Bone marrow (tissue), 2 donors: ENCODE data around the gene PADI3.
A peak's percentile ranks its signal among the peaks of the same experiment; 100 is the strongest.

ENCODE experiments used
- DNase-seq, 2 donors: peaks; one replicate each; lab custom pipeline; 2025; lab: John Stamatoyannopoulos, UW

Gene PADI3

DNA sequence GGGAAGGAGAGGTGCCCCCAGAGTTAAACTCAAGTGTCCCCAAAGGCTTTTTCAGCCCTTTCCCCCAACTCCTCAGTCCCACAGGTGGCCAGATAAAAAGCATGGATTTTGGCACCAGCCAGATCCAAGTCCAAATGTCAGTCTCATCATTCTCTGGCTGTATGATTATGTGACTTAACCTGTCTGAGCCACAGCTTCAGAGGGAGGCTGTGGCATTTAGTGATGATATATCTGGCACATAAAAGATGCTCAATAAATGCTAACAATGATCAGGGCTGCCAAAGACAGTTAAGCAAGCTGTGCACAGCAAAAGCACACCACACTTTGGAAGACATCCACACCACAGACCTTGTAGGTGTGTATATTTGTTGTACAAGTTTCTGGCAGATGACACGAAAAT, 5.6 kb upstream of the PADI3 start:
- no peak for DNase-seq

DNA sequence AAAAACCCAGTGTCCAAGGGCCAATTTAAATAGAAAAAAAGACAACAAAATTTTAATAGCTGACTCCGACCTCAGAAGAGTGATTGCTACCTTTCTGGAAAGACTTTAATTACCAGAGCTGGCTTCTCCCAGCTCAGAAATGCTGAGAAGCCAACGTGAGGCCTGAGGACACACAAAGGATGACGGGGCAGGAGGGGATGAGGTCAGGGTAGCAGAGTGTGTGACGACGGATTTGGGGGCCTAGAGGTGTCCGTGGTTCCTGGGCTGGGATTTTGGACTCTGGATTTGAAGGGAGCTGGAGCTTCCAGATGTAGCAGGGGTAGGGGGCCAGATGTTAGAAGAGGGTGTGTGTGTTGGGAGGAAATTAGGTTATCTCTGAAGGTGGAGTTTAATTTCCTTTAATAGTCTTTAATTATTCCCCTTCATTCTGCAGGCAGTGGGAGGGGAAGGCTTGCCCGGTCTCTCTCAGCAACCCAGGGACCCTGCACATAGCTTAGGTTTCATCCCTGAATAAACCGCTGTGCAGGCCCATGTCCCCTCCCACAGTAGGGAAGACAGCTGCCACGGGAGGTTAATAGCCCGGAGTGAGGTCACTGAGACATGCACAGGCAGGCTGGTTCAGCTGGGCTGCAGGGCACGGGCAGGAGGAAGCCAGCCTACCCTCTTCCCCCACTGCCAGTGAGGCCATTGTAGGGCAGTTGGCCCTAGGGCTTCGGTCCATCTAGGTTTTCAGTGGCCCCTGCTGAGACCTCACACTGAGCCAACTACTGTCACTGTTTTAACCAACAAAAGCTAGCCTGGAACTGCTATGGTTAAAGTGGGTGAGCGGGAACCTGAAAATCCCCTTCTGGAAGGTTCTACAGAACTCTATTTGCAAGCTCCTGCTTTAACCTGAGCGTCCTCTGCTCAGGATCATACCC, 3.8 kb upstream of the PADI3 start:
- no peak for DNase-seq

DNA sequence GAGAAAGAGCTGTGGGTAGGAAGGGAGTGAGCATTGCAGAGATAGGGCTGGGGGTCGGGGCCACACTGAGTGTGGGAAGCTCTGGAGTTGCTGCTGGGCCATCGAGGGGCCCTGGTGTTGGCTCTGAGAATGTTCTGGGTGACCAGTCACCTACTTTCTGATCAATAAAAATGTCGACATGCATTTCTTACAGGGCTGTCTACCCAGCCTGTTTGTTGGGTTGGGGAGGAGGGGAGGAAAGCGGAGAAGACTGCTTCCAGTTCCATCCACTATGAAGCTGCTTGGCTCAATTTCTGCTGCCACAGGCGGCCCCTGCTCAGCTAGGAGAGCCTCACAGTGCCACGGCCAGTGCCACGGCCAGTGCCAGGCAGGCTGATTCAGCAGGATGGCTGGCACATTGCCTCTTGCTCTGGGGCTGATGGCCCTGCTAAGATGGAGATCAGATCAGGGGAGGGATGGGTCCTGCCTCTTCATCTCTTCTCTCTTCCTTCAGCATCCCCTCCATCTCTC, 3.0 kb upstream of the PADI3 start:
- DNase-seq: no peak

DNA sequence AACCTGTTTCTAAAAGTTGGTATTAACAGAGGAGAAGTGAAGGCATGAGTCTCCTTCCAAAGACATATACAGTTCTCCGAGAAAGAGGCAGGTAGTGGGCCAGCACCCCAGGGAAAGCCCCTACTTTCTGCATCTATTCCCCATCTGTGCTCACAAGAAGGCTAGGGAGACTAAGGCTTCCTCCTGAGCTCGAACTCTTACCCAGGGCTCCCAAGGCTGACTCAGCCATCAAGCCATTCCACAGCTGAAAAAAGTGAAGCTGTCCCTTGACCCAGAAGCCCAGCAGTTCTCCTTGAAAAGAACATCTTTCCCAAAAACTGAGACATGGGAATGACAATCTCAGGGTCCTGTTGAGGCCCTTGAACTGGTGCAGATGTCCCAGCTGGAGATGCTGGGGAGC, 1.9 kb upstream of the PADI3 start:
- no peak for DNase-seq

DNA sequence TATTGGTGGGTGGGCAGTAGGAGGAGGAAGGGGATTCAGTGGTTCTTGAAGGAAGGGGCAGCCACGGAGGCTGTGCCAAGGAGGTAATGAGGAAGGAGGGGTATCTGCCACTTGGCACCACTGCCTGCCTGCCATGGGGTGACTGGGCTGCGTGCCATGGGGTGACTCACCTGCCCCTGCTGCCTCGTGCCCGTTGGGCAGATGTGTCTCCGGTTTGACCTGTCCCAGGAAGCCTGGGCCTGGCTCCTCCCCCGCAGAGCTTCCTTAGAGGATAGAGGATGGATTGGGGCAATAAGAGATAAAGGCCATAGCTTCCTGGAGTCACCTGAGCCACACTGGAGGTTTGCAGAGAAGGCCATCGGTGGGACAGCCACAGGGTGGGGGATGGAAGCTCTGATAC, 1.7 kb downstream of the PADI3 start:
- peak; percentile 15 to 99 for DNase-seq

DNA sequence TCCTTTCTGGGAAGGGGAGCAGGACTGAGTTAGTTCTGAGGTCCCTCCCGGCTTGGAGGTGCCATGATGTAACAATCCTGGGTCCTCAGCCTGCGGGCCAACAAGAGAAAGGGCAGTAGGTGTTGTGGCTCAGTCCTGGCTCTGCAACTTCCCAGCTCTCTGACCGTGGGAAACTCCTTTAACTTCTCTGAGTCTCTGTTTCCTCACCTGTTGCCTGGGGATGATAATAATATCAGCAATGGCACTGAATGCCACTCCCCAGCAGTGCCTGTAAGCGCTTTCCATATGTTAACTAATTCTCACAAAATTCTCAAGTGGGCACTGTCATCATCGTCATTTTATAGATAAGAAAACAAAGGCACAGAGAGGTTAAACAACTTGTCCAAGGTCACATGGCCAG, 2.3 kb downstream of the PADI3 start:
- no peak for DNase-seq

DNA sequence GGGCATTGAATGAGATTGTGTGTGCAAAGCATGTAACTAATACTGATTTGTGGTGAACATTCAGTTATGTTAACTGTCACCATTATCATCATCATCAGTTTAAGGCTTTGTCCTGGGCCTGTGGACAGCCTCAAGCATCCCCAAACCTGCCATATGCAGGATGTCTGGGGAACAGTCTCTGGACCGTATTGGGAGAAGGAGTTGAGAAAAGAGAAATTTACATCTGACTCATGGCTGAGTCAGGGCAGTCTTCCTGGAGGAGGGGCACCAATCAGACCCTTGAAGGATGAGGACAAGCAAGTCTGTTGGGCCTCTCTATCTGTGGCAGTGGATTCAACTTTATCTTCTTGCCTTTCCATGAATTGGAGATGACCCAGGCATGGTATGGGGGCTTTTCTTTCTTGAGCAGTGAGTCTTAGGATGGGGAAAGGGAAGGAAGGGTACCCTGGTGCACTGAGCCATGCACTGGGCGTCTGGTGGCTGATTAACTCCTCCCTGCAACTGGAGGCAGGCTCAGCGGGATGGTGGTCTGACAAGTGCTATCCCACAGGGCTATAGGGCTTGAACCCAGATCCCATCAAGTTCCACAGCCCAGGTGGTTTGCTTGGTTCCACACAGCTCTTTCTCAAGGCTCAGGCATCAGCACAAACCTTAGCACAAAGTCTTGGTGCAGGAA, 2.9 kb downstream of the PADI3 start:
- DNase-seq: peak in 1 of 2 donors; percentile 48

DNA sequence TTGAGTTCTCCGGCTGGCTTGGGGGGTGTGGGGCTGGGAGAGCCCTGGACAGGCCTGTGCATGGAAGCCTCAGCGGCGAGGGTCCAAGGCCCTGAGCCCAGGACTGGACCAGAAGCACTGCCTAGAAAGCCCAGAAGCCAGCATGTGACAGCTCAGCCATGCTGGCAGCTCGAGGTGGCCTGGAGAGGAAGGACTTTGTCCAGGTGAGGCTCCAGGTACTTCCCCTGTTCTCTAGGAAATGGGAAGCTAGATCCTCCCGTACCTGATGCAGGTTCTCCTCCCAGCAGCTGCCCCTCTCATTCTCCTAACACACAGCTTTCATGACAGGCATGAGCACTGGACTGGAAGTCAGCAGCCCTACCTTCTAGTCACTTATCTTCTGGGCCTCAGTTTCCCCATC, 6.4 kb downstream of the PADI3 start:
- DNase-seq: no peak

DNA sequence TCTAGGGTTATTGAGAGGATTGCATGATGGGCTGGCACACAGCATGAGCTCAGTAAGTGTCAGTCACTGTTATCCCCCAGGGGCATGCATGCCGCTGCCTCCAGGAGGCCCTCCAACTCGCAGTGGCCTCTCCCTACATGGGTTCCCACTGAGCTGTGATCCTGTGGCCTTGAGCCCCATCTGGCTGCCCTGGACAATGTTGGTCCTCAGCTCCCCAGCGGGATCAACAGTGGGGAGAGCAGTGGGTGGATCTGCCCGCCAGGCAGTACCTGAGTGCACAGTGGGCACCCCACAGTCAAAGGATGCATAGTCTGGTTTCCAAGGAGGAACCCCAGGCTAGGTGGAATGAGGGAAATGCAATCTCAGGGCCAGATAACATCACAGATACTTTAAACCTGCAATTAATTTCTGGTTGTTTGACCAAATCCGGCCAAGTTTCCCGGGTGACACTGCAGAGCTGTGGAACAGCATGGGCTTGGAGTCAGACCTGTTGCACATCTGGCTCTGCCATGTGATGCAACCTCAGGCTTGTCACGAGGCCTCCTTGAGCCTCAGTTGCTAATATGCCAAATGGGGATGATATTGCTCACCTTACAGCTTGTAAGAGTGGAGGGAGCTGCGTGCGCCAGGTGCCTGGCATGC, 9.3 kb downstream of the PADI3 start:
- DNase-seq: no peak

DNA sequence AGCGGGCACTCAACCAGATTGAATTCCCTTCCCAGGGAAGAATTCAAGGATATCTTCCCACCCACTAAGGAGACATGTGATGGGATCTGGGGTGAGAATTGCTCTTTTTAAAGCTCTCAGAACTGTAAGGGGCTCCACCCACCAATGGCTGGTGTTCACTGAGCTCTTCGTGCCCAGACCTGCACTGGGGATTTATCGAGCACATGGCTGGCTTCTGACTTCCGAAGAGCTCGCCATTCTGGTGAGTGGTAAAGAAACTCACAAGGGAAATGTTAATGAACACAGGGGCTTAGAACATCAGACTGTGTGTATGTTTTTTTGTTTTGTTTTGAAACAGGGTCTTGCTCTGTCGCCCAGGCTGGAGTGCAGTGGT, 9.8 kb downstream of the PADI3 start:
- DNase-seq: no peak

DNA sequence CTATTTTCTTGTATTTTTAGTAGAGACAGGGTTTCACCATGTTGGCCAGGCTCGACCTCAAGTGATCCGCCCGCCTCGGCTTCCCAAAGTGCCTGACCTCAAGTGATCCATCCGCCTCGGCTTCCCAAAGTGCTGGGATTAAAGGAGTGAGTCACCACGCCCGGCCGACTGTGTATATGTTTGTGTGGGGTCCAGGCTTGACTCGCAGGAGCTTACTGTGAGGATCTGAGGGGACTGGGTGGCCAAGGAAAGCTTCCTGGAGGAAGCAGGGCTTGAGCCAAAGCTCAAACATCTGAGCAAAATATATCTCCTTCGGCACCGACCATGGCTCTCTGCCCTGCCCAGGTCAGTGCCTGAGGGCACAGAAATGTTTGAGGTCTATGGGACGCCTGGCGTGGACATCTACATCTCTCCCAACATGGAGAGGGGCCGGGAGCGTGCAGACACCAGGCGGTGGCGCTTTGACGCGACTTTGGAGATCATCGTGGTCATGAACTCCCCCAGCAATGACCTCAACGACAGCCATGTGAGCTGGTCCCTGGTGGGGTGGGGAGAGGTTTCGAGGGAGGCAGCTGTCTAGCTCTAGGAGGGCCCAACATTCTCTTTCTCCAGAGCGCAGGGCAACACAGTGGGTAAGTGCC, 10.5 kb downstream of the PADI3 start:
- no peak for DNase-seq

DNA sequence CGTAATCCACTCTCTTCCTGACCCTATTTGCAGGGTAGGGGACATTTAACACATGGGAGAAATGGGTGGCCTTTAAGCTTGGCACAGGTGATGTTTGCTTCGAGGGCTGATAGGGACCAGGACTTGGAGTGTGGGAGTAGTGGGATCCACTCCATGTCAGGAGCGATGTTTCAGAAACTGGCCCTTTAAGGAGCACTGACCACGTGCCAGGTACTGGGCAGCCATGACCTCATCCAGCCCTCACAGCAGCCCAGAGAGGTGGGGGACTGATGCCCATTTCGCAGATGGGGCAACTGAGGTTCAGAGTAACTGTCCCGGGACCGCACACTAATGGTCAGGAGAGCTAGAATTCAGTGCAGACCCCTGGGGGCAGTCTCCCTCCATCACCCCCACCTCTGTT, 11.4 kb downstream of the PADI3 start:
- no peak for DNase-seq

DNA sequence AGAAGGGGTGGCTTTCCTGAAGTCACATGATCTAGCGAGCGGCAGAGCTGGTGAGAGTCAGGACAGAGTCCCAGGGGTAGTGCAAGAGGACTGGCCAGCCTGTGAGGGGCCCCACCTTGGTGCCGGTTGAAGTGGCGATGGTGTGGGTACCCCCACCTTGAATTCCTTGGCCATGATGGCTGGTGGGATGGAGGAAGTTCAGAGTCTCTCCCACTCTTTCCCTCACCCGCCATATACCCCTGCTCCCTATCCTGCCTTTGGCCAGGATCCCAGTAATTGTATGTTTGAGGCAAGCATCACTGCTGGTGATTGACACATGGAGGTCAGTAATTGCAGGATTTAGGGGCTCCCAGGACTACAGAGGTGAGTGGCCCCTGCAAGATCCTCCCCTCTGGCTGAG, 11.8 kb downstream of the PADI3 start:
- DNase-seq: no peak

DNA sequence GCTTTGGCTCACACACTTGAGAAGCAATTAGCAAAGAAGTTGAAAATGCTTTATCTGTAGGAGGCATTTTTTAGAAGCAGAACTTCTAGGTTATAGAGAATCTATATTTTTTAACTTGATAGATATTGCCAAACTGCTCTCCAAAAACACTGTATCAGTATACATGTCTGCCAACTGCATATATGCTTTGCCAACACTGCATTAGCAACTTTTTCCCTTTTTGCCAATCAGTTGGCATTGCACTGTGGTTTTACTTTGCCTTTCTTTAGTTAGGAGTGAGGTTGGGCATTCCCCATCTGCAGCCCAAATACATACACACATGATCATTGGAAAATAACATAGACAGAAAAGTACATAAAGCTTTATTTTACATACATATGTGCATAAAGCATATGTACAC, 15.0 kb downstream of the PADI3 start:
- no peak for DNase-seq

DNA sequence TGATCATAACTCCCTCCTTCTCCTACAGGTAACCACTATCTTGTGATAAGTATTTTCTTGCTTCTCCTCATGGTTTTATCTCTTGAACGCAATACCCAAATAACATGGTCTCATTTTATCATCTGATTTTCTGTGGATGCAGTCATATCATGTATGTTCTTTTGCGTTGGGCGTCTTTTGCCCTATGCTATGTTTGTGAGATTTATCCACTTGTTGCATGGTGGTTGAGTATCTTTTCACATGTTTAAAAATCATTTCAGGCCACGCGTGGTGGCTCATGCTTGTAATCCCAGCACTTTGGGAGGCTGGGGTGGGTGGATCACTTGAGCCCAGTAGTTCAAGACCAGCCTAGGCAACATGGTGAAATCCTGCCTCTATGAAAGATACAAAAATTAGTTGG, 15.6 kb downstream of the PADI3 start:
- DNase-seq: no peak

DNA sequence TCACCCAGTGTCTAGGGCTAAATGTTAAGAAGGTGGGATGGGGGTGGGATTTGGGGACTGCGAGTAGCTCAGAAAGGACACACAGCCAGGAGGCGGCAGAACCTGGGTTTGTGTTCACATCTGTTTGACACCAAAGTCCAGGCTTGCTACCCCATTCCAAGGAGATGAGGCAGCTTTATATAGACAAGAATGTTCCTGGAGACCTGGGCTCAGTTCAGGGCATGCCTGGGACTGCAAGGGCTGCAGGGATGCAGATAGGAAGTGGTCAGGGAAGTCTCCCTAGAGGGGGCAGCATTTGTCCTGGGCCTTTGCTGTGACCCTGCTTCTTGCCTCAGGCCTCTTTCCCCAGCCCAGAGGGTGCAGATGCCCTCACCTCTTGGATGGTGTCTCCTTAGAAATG, 16.3 kb downstream of the PADI3 start:
- no peak for DNase-seq

DNA sequence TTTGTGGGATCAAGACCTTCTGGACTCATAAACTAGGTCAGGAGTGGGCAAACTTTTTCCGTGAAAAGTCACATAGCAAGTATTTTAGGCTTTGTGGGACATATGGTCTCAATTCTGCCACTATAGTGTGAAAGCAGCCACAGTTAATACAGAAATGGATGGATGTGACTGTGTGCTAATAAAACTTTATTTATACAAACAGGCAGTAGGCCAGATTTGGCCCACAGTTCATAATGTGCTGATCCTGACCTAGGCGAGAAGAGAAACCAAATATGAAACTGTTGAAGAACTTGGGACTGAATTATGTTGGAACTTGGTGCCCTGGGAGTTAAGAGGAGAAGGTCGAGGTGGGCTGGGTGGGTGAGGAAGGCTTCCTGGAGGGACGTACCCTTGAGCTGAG, 17.1 kb downstream of the PADI3 start:
- DNase-seq: no peak

DNA sequence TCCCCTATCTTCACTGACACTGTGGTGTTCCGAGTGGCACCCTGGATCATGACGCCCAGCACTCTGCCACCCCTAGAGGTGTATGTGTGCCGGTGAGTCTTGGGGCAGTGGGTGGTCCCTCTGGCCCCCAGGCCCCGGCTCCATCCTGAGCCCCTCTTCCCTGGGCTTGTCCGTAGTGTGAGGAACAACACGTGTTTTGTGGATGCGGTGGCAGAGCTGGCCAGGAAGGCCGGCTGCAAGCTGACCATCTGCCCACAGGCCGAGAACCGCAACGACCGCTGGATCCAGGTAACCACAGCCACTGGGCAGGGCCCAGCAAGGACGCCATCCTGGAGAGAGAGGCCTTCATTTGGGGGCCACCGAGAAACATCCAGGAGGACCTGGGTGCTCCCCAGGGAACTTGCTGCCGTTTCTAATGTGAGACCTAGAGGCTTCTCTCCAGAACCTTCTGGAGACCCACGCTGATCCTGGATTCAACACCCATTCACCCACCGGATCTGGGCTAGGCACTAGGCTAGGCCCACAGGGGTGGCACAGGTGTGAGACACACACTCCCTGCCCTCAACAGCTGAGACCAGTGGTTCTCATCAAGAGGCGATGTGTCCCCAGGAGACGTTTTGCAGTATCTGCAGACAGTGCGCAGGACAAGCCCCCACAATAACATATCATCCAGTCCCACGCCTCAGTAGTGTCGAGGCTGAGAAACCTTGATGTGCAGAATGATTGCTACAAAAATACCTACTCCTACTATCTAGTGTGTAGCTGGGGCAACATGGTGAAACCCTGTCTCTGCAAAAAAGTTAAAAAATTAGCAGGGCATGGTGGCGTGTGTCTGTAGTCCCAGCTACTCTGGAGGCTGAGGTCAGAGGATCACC, 22.2 kb downstream of the PADI3 start:
- DNase-seq: no peak

DNA sequence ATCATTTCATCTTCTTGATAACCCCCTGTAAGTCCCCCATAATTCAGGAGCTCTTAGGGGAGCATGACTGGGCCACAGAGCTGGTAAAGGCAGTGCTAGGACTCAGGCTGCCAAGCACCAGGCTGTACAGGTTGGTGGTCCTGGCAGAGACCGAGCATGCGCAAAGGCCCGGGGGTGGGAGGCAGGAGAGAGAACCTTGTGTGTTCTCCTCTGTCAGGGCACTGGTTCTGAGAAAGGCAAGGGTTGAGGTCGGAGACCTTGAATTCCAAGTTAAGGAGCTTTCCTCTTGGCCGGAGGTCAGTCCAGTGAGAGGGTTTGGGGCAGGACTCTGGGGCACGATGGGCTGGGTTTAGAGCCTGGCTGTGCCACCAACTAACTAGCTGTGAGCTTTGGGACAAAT, 23.2 kb downstream of the PADI3 start:
- no peak for DNase-seq

DNA sequence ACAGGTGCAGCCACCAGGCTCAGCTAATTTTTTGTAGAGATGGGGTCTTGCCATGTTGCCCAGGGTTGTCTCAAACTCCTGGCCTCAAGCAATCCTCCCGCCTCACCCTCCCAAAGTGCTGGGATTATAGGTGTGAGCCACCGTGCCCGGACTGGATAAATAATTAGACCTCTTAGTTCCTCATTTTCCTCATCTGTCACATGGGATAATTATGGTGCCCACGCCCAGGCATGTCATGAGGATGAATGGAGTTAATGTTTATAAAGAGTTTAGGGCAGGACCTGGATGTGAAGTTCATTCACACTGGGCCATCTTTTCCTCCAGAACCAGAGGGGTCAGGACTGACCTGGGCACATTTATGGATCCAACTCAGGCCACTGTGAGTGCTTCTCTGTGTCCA, 23.7 kb downstream of the PADI3 start:
- no peak for DNase-seq

DNA sequence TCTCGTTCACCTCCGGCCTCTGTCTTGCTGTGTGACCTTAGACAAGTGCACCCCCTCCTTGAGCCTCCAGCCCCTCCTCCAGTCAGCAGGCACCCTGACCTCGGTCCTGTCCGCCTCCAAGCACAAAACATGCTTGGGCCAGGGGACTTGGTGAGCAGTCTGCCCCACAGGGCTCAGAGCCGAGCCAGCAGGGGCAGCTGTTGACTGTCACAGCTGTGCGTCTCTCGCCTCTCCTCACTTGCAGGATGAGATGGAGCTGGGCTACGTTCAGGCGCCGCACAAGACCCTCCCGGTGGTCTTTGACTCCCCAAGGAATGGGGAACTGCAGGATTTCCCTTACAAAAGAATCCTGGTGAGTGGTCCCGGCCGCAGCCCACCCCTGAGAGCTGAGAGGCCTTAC, 24.2 kb downstream of the PADI3 start:
- no peak for DNase-seq
